Heart left ventricle (tissue), 13 donors: ENCODE measurements around the gene FOXB2.

ENCODE experiments used
- POLR2A ChIP-seq, 2 donors: fragments of 450-650 bp; IDR thresholded peaks; one replicate each; pipeline ENCODE4 v1.6.1; 2017; ENCODE audit warnings: antibody characterized with exemption in 2 of 2, mild to moderate bottlenecking in 2 of 2, moderate library complexity in 2 of 2
- TF ChIP-seq, protein P1 (sequence below), 12 donors: fragments of 200-600 bp; sonication (generic) in 4 of 12; IDR thresholded peaks; one replicate each; pipeline versions ENCODE4 v1.5.0 to v1.8.0; 2018 to 2022; ENCODE audit warnings: antibody characterized with exemption in 12 of 12, mild to moderate bottlenecking in 5 of 12
- donor health status: ischemic (EF 13 %, LVEDD 7.1; RV severe dilation, severe dysfunction).
- donor health status: DM: no; HTN: yes; CAD: no.
- donor health status: DM: no; HTN: no; CAD: no.
- donor health status: ischemic (EF 25% LVEDD 6.9; RV normal size, moderate dysfunction).
- donor health status: ischemic (EF 25% LVEDD 5.7; RV mildly dilated, moderate dysfunction).
- donor health status: ischemic (EF 35%, LVEDD 5.7; RV mildly dilated, moderate dysfunction).
- donor health status: nonischemic (EF 11% LVEDD 7.7; RV severe dilation, severe dysfunction).
- donor health status: DM: yes; HTN: yes; CAD: no.
- donor health status: PGD.
- donor health status: ischemic (EF 29% LVEDD 5.4; RV normal size, mild dysfunction).
- donor health status: nonischemic (EF 23%, LVEDD 6.1; RV moderate dilation, normal function).

DNA sequence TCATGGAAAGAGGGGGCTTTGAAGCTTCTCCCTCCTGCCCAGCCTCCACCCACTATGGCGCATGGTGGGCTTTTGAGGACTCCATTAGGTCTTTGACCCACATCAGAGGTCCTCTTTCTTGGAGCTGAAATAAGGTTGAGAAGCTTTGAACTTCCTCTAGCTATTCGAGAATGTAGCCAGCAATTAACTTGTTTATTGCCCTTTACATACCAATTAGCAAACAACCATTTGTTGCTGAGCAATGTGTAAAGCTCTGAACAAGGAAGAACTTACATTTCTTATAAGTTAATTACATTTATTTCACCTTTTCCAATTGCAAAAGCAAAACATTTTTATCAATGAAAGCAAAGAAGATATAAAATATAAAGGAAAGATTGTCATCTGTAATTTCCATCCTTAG lies 30.5 kb upstream of the FOXB2 start:
- TF ChIP-seq, protein P1, sequence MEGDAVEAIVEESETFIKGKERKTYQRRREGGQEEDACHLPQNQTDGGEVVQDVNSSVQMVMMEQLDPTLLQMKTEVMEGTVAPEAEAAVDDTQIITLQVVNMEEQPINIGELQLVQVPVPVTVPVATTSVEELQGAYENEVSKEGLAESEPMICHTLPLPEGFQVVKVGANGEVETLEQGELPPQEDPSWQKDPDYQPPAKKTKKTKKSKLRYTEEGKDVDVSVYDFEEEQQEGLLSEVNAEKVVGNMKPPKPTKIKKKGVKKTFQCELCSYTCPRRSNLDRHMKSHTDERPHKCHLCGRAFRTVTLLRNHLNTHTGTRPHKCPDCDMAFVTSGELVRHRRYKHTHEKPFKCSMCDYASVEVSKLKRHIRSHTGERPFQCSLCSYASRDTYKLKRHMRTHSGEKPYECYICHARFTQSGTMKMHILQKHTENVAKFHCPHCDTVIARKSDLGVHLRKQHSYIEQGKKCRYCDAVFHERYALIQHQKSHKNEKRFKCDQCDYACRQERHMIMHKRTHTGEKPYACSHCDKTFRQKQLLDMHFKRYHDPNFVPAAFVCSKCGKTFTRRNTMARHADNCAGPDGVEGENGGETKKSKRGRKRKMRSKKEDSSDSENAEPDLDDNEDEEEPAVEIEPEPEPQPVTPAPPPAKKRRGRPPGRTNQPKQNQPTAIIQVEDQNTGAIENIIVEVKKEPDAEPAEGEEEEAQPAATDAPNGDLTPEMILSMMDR (IDR thresholded peaks at IDR 0.05) = no peak
- no peak for TF ChIP-seq POLR2A (IDR thresholded peaks at IDR 0.05)
